HG02623 (cell line): ENCODE data around the gene SLC7A14.

Source experiments
- ATAC-seq: cut with Tn5 transposase; IDR thresholded peaks from one replicate; pipeline ENCODE4 v1.9.1; 2021; ENCODE audit warnings: moderate library complexity; ENCODE audit not compliant: unreplicated experiment

SLC7A14 gene

GRCh38 chr3:170499562-170500156, 86.2 kb downstream of the SLC7A14 start:
- no peak for ATAC-seq

- no peak for ATAC-seq
Observed at GRCh38 chr3:170497207-170498095, 88.4 kb downstream of the SLC7A14 start.

- ATAC-seq, result no peak
Observed at GRCh38 chr3:170496868-170497140, 89.1 kb downstream of the SLC7A14 start.

GRCh38 chr3:170496026-170496867, 89.6 kb downstream of the SLC7A14 start:
- ATAC-seq, result no peak

GRCh38 chr3:170494766-170495165, 91.1 kb downstream of the SLC7A14 start:
- ATAC-seq, result no peak

- ATAC-seq, result no peak
Observed at GRCh38 chr3:170493712-170494182, 92.1 kb downstream of the SLC7A14 start.

- no peak for ATAC-seq
Observed at GRCh38 chr3:170491901-170492300, 94.0 kb downstream of the SLC7A14 start.

- ATAC-seq, result no peak
Observed at GRCh38 chr3:170490828-170491560, 94.9 kb downstream of the SLC7A14 start.

- ATAC-seq, result no peak
Observed at GRCh38 chr3:170488802-170489201, 97.1 kb downstream of the SLC7A14 start.

- ATAC-seq, result no peak
Observed at GRCh38 chr3:170487031-170487430, 98.8 kb downstream of the SLC7A14 start.

GRCh38 chr3:170486398-170486797, 99.5 kb downstream of the SLC7A14 start:
- ATAC-seq, result no peak

- no peak for ATAC-seq
Observed at GRCh38 chr3:170485696-170486095, 100.2 kb downstream of the SLC7A14 start.

- no peak for ATAC-seq
Observed at GRCh38 chr3:170485294-170485693, 100.6 kb downstream of the SLC7A14 start.

- ATAC-seq, result no peak
Observed at GRCh38 chr3:170484869-170485268, 101.0 kb downstream of the SLC7A14 start.

- ATAC-seq, result no peak
Observed at GRCh38 chr3:170483485-170484262, 102.2 kb downstream of the SLC7A14 start.

GRCh38 chr3:170482199-170482598, 103.7 kb downstream of the SLC7A14 start:
- ATAC-seq, result no peak

- no peak for ATAC-seq
Observed at GRCh38 chr3:170480111-170480510, 105.8 kb downstream of the SLC7A14 start.

- no peak for ATAC-seq
Observed at GRCh38 chr3:170477395-170477794, 108.5 kb downstream of the SLC7A14 start.

GRCh38 chr3:170476291-170476690, 109.6 kb downstream of the SLC7A14 start:
- ATAC-seq, result no peak

GRCh38 chr3:170475092-170475685, 110.7 kb downstream of the SLC7A14 start:
- ATAC-seq, result no peak
